HG03175 (cell line): Measurements from ENCODE around the gene TSPAN13.

Experiments
- ATAC-seq: cut with Tn5 transposase; IDR thresholded peaks from one replicate; pipeline ENCODE4 v1.9.1; 2021; ENCODE audit warnings: mild to moderate bottlenecking, moderate library complexity; ENCODE audit not compliant: unreplicated experiment

Gene TSPAN13

GRCh38 chr7:16773884-16774283 is 20.3 kb downstream of the TSPAN13 start:
- ATAC-seq = no peak

DNA sequence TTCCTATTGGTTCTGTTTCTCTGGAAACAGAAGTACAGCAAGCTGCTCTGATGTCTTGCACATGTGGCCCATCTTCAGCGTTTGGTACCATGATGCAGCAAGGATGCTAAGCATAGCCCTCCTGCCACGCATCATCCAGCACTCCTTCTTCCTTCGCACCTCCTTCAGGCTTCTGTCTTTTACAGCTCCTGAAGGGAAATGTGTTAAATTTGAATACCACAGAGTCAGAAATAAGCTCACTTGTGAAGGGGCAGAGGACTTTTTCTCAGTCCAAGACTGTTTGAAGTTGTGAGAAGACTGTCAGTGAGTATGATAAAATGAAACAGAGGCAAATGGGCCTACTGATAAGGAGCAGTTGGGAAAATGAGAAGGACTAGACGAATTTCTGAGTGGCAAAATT is 20.7 kb downstream of the TSPAN13 start:
- no peak for ATAC-seq

DNA sequence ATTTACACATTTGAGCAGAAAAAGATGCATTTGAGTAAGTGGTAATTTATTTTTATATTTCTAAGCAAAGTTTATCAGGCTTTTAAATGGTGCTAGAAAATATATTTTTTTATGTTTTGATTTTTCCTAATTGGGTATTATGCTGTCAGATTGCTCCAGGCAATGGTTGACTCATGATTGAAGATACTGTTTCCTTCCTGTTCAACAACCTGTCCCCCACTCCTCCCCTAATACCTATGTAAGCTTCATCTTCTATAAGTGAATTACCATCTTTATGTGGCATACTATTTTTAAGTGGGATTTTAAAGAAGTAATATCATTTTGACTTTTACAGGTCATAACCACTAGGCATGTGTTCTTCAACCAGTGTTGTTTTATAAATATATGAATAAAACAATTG is 21.4 kb downstream of the TSPAN13 start:
- no peak for ATAC-seq

DNA sequence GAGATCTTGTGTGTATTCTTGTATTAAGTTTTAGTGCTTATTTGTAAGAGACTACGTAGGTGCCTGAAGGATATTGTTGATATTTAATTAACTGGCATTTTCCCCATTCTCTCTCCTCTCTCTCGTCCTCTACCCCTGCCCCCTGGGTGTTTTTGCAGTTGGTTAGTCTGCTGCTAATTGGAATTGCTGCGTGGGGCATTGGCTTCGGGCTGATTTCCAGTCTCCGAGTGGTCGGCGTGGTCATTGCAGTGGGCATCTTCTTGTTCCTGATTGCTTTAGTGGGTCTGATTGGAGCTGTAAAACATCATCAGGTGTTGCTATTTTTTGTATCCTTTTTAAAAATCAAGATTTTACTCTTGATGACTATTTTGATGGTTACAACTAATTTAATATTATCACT is 22.5 kb downstream of the TSPAN13 start:
- no peak for ATAC-seq

- no peak for ATAC-seq
These were observed 24.9 kb downstream of the TSPAN13 start for GRCh38 chr7:16778476-16778875.

DNA sequence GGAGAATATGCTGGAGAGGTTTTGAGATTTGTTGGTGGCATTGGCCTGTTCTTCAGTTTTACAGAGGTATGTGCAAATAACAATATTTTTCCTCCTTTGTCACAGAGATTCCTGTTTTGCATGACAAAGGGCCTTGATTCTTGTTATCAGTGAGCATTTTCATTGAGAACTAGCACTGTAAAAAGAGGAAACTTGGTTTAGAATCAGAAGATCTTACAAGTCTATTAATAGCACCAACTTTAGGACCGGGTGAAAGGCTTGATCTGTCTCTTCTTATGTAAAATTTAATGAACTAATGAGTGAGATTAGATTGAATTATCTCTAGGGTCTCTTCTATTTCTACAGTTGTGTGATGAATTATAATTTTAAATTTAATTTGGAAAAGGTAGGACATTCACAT is 25.5 kb downstream of the TSPAN13 start:
- ATAC-seq = no peak

DNA sequence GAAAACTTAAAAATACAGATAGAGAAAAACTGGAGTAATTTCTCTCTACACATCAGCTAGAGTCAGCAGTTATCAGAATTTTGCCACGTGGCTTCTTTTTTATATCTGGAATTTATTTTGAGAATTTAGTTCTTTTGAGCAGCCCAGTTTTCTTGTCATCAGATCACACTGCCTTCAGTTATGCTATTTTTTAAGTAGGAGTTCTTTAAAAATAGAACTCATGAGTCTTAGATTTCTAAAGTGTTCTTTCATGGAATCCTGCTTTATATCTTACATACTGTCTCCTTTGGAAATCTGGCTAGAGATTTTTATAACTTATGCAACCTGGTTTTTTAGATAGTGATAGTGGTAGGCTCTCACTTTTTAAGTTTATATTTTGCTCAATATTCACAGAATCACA is 27.0 kb downstream of the TSPAN13 start:
- no peak for ATAC-seq

GRCh38 chr7:16785321-16785720 is 31.8 kb downstream of the TSPAN13 start:
- ATAC-seq = no peak

DNA sequence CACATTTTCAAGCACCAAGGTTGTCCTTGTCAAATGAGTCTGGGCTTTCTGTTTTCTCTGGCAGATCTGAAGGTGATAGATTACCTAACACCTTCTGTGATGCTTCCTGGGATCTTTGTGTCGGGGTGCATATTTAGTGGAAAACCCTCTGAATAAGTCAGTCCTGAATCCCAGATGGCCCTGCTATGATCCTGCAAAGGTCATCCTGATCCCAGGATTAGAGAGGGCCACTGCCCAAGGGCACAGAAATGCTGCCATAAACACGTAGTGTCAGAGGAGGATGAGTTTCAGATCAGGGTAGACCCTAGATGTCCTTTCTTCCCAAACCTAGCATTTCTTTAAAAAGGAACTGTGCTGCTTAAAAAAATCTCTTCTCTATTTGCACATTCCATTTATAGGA is 32.3 kb downstream of the TSPAN13 start:
- ATAC-seq = no peak

- ATAC-seq = no peak
These were observed 32.7 kb downstream of the TSPAN13 start for GRCh38 chr7:16786257-16786656.

- ATAC-seq = no peak
These were observed 33.6 kb downstream of the TSPAN13 start for GRCh38 chr7:16787127-16787526.

- no peak for ATAC-seq
These were observed 37.5 kb downstream of the TSPAN13 start for GRCh38 chr7:16791071-16791470.

- ATAC-seq = no peak
These were observed 38.5 kb downstream of the TSPAN13 start for GRCh38 chr7:16791905-16792698.

- ATAC-seq = no peak
These were observed 41.4 kb downstream of the TSPAN13 start for GRCh38 chr7:16794986-16795385.

GRCh38 chr7:16795624-16796023 is 42.1 kb downstream of the TSPAN13 start:
- ATAC-seq = no peak

DNA sequence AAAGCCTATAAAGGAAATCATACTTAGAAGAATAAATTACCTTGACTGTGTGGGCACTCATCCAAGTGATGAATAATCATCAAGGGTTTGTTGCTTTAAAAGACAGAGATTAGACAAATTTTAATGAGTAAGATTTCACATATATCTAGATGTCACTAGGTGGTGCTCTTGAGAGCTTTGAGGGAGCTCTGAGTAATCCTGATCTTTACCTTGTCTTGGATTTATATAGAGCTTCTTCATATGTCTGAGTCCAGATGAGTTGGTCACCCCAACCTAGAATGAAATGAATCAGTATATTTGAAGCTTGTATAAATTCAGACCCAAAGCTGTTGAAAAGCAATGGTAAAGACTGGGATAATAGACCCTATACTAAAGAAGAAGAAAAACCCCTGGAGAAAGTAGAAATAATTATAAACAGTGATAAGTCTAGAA is 47.6 kb downstream of the TSPAN13 start:
- ATAC-seq = peak; percentile 75

DNA sequence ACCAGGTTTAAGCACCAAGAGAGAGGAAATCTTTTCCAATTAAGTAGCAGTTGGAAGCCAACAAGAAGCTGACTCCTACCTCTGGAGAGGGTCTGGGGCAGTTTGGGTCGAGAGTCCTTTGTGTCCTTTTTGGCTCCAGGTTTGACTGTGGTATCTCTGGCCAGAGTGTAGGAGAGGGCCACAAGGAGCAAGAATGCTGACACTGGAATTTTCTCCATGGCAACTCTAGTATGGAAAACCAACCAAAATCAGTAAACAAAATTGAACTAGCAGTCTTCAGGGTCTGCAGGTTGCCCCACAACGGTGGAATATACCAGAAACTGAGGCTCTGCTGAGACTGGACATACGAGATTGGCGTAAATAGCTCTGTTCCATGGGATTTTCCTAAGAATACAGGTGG is 48.0 kb downstream of the TSPAN13 start:
- no peak for ATAC-seq

GRCh38 chr7:16803125-16803524 is 49.6 kb downstream of the TSPAN13 start:
- ATAC-seq = no peak

DNA sequence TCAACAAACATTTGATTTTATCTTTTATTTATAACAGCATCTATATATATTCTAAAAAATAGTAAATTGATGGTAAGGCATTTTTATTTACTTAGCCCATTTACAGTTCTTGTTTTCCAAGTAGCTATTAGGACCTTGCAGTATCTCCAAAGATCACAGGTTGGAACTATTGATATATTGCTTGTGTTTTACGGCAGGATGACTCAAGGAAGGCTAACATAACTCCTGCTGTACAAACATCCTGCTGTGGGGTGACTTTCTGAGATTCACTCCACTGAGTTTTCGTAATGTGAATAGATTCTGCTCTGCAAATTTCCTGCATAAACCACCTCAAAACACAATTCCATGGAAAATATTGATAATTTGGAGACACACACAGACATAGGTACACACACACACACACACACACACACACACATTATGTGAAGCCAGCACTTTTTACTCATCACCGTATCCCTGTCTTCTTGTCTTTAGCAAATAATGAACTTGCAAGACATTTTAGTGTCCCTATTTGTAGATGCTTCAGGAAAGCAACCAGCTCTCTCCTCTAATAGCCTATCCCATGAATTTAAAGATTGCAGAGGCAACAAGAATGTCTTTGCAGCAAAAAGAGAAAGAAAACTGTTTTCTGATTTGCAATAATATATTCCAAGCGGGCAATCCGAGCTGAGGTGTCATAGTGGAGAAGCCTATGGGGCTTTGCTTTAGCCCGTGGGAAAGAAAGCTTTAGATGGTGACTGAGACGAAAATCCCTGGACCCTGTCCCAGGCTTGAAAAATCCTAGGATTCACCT is 50.5 kb downstream of the TSPAN13 start:
- no peak for ATAC-seq

DNA sequence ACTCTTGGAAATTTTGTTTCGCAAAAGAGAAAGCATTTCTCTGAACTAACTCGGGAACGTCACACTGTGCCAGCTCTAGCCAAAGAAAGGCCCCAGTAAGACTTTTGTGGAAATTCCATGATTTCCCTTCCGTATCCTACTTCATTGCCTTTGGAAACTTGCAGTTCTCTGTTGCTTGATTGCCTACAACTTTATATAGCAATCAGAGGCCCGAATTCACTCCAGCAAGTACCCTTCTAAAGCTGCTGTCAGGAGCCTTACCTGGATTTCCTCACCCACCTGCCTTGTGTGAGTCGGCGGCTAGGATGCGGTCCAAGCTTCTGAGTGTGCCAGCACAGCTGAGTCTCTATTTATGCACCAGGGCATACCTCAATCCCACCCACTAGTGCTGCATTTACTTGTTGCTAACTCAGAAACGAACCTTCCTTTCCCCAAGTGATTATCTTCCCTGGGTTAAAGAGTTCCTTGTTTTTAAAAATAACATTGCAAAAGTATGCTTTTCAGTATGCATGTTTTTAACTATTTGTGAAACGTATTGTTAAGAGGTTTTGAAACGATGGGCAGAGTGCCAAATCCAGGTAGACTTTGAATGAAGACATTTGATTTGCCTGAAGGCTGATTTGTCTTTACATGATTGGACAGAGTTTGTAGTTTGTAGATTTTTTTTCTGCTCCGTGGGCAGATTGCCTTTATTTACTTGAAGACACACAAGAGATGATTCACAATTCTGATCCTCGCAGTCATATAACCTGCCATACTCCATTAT is 51.3 kb downstream of the TSPAN13 start, which contains the start of gene AGR2:
Gene AGR2, minus strand, starts transcription at position 326 of the 766 bp plus-strand sequence. CDS start 3,203 bp downstream, outside the sequence.
- no peak for ATAC-seq

- no peak for ATAC-seq
These were observed 51.9 kb downstream of the TSPAN13 start for GRCh38 chr7:16805441-16805840.
